ENCODE measurements around the gene EFNA4. TPM values are rescaled to one million over a fixed set of nuclear protein-coding genes. Genes with fewer than 3 reads are reported as not detected.

EFNA4 gene
- polyA plus RNA-seq, 1 of the 3 experiments (the other 2 are of a cell fraction): 17.7 TPM

- Histone ChIP-seq H3K36me3 (replicated peaks in 1 of 2; ENCODE audit: control insufficient read depth in 1 of 2, insufficient read depth in 2 of 2, low read length in 1 of 2) (no peaks in the 10 kb centered on the region), H3K4me1 (ENCODE audit: control insufficient read depth in 1 of 2, insufficient read depth in 2 of 2, low read depth in 1 of 2, low read length in 1 of 2) (peaks cover 0 to 4% of the 10 kb centered on the region in 2 experiments; a peak in 1 of 4 replicates), H3K79me2 (ENCODE audit: insufficient read depth) (no peaks in the 10 kb centered on the region), H3K4me2 (no peak overlapping the region), H3K9ac (no peak overlapping the region), H3K9me3 (no peaks in the 10 kb centered on the region), H3K9me2 (no peaks in the 10 kb centered on the region), H3K27me3 (ENCODE audit: insufficient read depth) (no peaks in the 10 kb centered on the region), H3F3A (replicated peaks; ENCODE audit: insufficient read depth) (no peaks in the 10 kb centered on the region), H3K27ac (ENCODE audit: low read depth in 2 of 2, low read length in 1 of 2) (no peak overlapping the region), H2AFZ (ENCODE audit: low read depth) (no peak overlapping the region), H3K4me3 (ENCODE audit: low read depth in 2 of 2, low read length in 1 of 2) (no peak overlapping the region), H4K20me1 (ENCODE audit: insufficient read depth) (no peaks in the 10 kb centered on the region)
- no peak for DNase-seq
- WGBS (ENCODE audit: low lambda C conversion rate): 85% methylated on average over 9 of the region's 9 CpGs
- CTCF ChIA-PET: interaction anchor here (2.1 kb wide), 2 partner anchors 7 to 21 kb away, joined by 9 to 12 read pairs; no protein-coding TSS in a partner anchor
- POLR2A ChIA-PET: no interaction called here
- TF ChIP-seq EP300 (IDR thresholded peaks at IDR 0.05; ENCODE audit: borderline replicate concordance in 1 of 2, low read depth in 1 of 2, low read length in 1 of 2) (no peak), MXI1 (IDR thresholded peaks at IDR 0.05; ENCODE audit: low read depth, low read length) (no peak), CTCF (IDR thresholded peaks at IDR 0.05) (no peak), USF2 (IDR thresholded peaks at IDR 0.05; ENCODE audit: borderline replicate concordance, low read depth, low read length) (no peak), MEF2A (IDR thresholded peaks at IDR 0.05; ENCODE audit: borderline replicate concordance, low read depth) (no peak), IRF3 (IDR thresholded peaks at IDR 0.05; ENCODE audit: low read depth, low read length) (no peak), USF1 (IDR thresholded peaks at IDR 0.05; ENCODE audit: borderline replicate concordance, low read depth) (no peak), NRF1 (IDR thresholded peaks at IDR 0.05; ENCODE audit: low read depth, low read length) (no peak)
Measured at GRCh38 chr1:155024315-155024714, 39.2 kb upstream of the EFNA4 start.

- Histone ChIP-seq H3K27ac (ENCODE audit: low read depth in 2 of 2, low read length in 1 of 2) (no peak overlapping the region), H3K9me3 (no peaks in the 10 kb centered on the region), H3F3A (replicated peaks; ENCODE audit: insufficient read depth) (no peaks in the 10 kb centered on the region), H4K20me1 (ENCODE audit: insufficient read depth) (no peaks in the 10 kb centered on the region), H3K4me2 (no peak overlapping the region), H3K9me2 (no peaks in the 10 kb centered on the region), H3K9ac (no peak overlapping the region), H3K79me2 (ENCODE audit: insufficient read depth) (no peaks in the 10 kb centered on the region), H3K4me3 (ENCODE audit: low read depth in 2 of 2, low read length in 1 of 2) (no peak overlapping the region), H2AFZ (ENCODE audit: low read depth) (no peak overlapping the region), H3K27me3 (ENCODE audit: insufficient read depth) (no peaks in the 10 kb centered on the region), H3K36me3 (replicated peaks in 1 of 2; ENCODE audit: control insufficient read depth in 1 of 2, insufficient read depth in 2 of 2, low read length in 1 of 2) (no peaks in the 10 kb centered on the region), H3K4me1 (ENCODE audit: control insufficient read depth in 1 of 2, insufficient read depth in 2 of 2, low read depth in 1 of 2, low read length in 1 of 2) (peaks cover 0 to 4% of the 10 kb centered on the region in 2 experiments; a peak in 1 of 4 replicates)
- POLR2A ChIA-PET: no interaction called here
- 59% methylated on average over 9 of the region's 9 CpGs for WGBS (ENCODE audit: low lambda C conversion rate)
- TF ChIP-seq TCF12 (IDR thresholded peaks at IDR 0.05) (no peak), RAD21 (IDR thresholded peaks at IDR 0.05; ENCODE audit: low read length) (no peak), MAX (IDR thresholded peaks at IDR 0.05; ENCODE audit: low read depth) (no peak), RXRA (IDR thresholded peaks at IDR 0.05; ENCODE audit: borderline replicate concordance, low read depth) (no peak), GABPA (IDR thresholded peaks at IDR 0.05; ENCODE audit: low read depth) (no peak), RFX5 (IDR thresholded peaks at IDR 0.05; ENCODE audit: low read length) (no peak), TAF1 (IDR thresholded peaks at IDR 0.05; ENCODE audit: borderline replicate concordance, low read depth, low read length) (no peak), POLR2AphosphoS5 (IDR thresholded peaks at IDR 0.05; ENCODE audit: low read depth, low read length) (no peak), NFIC (IDR thresholded peaks at IDR 0.05; ENCODE audit: borderline replicate concordance) (no peak), ELF1 (IDR thresholded peaks at IDR 0.05) (no peak)
- CTCF ChIA-PET: interaction anchor here (0.7 to 2.1 kb wide), 4 partner anchors 9 to 22 kb away, joined by 3 to 12 read pairs (median 6); no protein-coding TSS in a partner anchor
- no peak for DNase-seq
Measured at GRCh38 chr1:155026154-155026553, 37.4 kb upstream of the EFNA4 start.
